Right lung (tissue), 5 donors: ENCODE results near the gene MAPK12. TPM values are rescaled to one million over a fixed set of nuclear protein-coding genes. Genes with fewer than 3 reads are reported as not detected.
A peak's percentile ranks its signal among the peaks of the same experiment; 100 is the strongest.

Experiments
- DNase-seq, 2 donors: peaks; one replicate each; pipeline ENCODE4 v3.0.0-alpha.2; 2013
- polyA plus RNA-seq, 5 donors: library from polyadenylated mRNA; unstranded; fragments of 120-200 nt; gene quantifications; one replicate each; pipeline versions ENCODE4 v1.2.1 to v1.2.3, GENCODE V29; 2013; ENCODE audit warnings: inconsistent platforms in 1 of 5, low replicate concordance in 1 of 5; ENCODE audit not compliant: insufficient read length in 5 of 5, insufficient read depth in 1 of 5

MAPK12 gene
- polyA plus RNA-seq, 5 donors: 12.7 to 31.8 (median 25.8) TPM

DNA sequence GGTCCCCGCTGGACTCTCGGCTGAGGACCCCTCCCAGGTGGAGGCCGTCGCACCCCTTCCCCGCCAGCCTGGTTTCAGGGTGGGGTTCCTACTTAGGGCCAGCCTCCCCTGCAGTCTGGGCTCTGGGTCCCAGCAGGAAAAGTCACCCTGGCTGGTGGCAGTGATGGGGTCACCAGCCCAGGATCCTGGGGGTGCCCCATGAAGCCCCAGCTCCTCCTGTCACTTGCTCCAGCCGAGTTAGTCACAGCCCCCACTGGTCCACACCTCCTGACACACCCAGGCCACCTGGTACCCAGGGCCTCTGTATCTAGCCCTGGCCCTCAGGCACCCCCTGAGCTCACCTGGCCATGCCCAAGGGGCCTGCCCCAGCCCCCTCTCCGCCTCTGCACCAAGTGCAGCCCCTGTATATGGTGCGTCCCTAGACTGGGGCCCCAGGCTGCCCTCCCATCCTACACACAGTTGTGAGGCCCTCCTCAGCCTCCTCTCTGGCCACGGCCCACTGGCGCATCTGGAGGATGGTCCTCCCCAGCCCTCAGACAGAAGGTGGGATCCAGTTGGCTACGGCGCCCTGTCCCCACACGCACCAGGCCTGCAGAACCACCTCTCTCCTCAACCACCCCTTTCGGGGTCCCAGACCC lies 39.3 kb upstream of the MAPK12 start:
- DNase-seq: no peak

DNA sequence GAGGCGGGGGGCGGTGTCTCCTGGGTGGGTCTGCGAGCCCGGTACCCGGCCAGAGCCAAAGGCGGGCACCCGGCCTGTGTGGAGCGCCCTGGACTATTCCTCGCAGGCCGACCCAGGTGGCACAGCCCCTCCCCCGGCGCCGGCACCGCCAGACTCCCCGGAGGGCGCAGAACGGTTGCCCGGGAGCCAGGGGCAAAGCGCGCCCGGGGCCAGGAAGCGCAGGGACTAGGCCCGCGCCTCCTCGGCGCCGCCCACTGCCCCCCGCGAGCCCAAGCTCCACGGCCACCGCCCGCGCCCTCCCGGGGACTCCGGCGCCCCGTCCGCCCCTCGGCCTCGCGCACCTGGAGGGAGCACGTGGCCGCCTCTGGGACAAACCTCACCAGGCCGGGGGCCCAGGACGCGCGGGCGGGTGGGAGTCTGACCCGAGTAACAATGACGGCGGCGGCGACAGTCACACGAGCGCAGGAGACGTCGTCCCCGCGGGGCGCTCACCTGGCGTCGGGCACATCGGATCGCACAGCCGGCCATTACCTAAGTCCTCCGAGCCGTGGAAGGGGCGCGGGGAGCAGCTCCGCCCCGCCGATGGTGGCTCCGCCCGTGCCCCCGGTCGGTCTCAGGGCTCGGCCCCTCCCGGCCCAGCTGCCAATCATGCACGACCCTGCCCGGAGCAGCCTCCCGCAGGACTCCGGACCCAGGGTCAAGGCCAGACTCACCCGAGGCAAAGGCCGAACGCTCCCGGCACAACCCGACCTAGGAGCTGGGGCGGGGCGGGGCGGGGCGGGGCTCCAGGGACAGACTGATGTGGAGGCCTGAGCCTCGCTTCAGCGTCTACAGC lies 38.5 kb upstream of the MAPK12 start:
- no peak for DNase-seq

DNA sequence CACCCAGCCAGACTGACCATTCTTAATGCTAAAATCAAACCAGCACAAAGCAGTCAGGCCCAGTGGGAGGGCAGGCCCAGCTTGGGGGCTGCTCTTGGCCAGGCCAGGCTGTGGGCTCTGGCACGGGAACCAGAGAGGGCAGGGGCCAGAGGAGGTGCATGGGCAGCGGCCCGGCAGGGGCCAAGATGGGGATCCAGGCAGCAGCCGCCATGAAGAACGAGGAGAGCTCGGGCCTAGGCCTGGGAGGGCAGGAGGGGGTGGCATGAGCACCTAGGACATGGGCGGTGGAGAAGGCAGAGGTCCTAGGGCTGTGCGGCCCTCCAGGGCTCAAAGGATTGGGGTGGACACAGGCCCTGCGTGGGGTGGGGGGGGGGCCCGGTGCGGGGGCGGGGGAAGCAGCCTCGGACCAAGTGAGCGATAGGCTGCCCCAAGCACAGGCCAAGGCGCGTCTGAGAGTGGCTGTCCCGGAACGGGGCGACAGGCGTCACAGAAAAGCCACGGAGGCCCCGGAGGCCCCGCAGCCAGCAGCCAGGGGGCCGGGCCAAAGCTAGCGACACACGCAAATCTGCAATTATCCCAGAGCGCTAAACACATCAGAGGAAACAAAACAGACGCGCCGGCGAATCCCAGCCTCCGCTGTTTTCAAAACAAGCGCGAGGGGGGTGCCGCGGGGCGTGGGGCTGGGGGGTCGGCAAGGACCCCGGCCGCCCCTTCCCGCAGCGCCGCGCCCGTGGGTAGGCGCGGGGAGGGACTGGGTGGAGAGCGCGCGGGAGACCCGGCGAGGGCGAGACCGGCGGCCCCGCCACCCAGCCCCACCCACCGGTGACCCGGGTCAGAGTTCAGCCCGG lies 37.7 kb upstream of the MAPK12 start:
- no peak for DNase-seq

- no peak for DNase-seq
Observed at GRCh38 chr22:50298266-50298637, 36.8 kb upstream of the MAPK12 start.

DNA sequence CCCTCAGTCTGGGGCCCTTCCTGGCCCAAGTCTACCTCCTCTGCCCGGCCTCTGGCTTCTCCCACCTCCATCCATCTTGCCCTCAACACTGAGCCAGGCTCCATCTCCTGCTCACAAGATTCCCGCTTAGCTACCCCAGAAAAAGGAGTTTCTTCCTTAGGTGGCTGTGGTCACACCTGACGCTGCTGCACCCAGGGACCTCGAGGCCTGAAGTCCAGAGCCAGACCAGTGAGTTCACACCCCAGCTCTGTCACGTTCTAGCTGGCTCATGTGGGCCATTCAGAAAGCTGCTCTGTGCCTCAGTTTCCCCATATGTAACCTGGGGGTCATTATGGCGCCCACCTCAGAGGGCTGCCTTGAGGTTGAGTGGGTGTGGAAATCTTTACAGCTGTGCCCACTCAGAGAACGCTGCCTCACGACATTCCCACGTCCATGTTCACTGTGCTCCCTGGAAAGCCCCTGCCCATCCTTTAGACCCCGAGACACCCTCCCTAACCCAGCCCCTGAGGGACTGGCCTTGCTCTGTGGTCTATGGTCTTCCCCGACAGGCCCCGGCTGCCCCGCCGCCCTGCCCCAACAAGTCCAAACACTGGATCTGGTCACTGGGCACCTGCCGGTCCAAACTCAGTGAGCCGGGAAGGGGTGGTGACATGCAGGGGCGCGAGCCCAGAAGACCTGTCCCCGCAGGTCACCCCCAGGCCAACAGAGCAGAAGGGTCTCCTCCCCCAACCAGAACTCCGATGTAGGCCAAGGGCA lies 36.2 kb upstream of the MAPK12 start:
- no peak for DNase-seq

DNA sequence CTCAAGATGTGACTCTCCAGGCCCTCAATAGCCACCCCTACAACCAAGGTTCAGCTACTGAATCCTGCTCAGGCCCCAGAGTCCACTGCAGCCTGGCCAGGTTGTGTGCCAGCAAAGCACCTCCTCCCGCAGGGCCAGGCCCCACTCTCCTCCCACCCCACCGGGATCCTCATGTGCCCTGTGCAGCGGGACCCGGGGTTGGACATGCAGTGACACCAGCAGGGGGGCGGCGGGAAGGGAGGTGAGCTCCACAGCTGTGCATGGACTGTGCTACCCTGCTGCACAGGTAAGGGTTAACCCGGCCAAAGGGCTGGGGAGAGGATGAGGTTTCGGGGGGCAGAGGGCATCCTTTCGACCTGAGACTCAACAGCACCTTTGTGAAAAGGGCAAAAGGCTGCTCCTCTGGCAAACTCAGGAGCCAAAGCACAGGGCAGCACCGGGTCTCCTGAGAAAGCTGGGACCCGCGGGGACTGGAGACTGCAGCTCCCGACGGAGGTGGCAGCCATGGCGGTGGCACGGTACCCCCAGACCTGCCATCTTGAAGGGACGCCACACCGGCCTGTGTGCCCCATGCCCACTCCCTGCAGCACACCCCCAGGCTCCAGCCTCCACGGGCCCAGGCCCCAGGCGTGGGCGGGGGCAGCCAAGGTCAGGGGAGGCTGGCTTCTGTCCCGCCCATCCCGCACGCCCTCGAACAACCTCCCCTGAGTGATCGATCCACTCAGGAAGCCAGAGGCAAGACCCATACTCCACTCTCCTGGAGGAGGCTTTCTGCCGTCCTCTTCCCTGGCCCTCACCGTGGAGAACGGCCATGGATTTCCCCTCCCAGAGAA lies 35.4 kb upstream of the MAPK12 start:
- no peak for DNase-seq

DNA sequence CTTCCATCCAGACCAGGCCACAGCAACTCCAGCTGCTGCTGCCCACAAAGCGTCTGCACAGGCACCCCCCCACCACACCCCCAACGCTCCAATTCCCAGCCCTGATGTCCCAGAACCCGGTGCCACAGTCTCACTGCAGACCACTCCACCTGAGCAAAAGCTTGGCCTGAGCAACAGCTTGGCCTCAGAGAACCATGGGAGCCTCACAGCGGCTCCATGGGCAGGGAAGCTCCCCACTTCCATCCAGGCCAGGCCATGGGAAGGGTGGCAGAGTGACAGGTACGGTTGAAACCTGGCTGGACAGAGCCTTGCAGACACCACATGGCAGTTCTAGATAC lies 32.8 kb upstream of the MAPK12 start:
- no peak for DNase-seq

GRCh38 chr22:50293441-50294318 lies 32.2 kb upstream of the MAPK12 start:
- peak; percentile 58 to 76 for DNase-seq

- DNase-seq: no peak
Observed at GRCh38 chr22:50292643-50293440, 31.4 kb upstream of the MAPK12 start.

GRCh38 chr22:50289942-50290630 lies 28.6 kb upstream of the MAPK12 start:
- DNase-seq: no peak

- DNase-seq: no peak
Observed at GRCh38 chr22:50289151-50289941, 27.9 kb upstream of the MAPK12 start.

GRCh38 chr22:50287731-50288130 lies 26.2 kb upstream of the MAPK12 start:
- no peak for DNase-seq

- DNase-seq: no peak
Observed at GRCh38 chr22:50286701-50287318, 25.3 kb upstream of the MAPK12 start.

- no peak for DNase-seq
Observed at GRCh38 chr22:50286275-50286674, 24.8 kb upstream of the MAPK12 start.

- no peak for DNase-seq
Observed at GRCh38 chr22:50285568-50286229, 24.2 kb upstream of the MAPK12 start.

DNA sequence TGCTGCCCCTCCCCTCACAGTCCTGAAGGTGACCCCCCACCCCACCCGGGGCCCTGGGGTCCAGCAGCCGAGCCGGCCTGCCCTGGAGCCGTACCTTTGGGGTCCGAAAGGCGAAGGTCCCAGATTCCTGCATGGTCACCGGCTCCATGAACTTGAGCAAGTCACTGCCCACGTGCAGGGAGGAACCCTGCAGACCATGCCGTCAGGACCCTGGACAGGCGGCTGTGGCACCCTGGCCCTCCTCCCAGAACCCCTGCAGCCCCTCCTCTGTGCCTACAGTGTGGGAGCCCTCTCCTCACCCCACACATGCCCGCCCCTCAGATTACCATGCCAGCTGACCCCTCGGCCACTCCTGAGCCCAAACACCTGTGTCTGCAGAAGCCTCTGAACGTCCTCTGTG lies 23.0 kb upstream of the MAPK12 start:
- DNase-seq: no peak

DNA sequence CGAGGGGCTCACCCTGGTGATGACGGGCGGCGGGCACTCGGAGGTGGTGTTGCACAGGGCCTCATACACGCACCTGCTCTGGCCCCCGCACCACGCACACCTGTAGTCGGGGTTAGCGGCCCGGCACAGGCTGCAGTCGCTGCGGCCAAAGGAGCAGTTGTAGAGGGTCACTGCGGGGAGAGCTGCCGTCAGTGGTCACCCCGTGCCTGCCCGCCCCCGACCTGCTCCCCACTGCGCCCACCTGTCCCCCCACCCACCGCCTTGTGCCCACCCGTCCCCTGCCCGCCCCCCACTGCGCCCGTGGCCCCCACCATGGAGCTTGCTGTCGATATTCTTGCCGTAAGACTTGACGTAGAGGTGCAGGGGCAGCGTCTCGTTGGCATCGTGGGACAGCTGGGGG lies 22.3 kb upstream of the MAPK12 start:
- no peak for DNase-seq
